ENCODE data around the gene LPIN1.

DNA sequence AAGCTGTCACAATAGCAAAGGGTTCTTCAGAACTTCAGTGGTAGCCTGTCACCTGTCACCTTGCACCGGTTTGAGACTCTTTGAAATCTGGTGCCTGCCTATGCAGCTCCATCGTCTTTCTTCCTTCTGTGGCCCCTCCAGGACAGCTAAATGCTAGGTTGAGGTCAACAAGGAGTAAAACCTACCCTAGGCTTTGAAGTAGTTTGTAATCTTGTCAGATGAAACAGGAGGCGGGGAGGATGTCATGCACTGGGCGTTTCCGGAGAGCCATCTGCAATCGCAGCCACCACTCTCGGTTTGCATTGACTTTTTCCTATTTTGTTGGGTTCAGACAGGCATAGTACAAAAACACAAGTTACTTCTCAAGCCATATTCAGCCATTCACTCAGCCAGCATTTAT lies 116.7 kb downstream of the LPIN1 start:
- no peak for TF ChIP-seq CTCF (IDR thresholded peaks at IDR 0.05)
- no peak for TF ChIP-seq POLR2A (IDR thresholded peaks at IDR 0.05)
